BJ (cell line): Measurements from ENCODE around the gene MAGI1. TPM values are rescaled to one million over a fixed set of nuclear protein-coding genes. Genes with fewer than 3 reads are reported as not detected.

Experiments used
- CTCF ChIA-PET: fragments of 350-600 bp; formaldehyde crosslinking; extraction: SDS; loops from one replicate; lab custom pipeline; 2021; ENCODE audit warnings: antibody characterized with exemption, inconsistent platforms; lab: Yijun Ruan, JAX
- POLR2A ChIA-PET: fragments of 300-600 bp; sonication (Branson Sonifier 250); formaldehyde crosslinking; extraction: SDS; loops from one replicate; lab custom pipeline; 2021; ENCODE audit warnings: antibody characterized with exemption; lab: Charles Lee
- DNase-seq: peaks from one replicate; pipeline ENCODE4 v3.0.0-alpha.2; 2011; ENCODE audit warnings: low read depth
- H3K27me3 ChIP-seq: 2 replicates; pipeline ENCODE4 v1.6.0; 2011; ENCODE audit warnings: low read length; ENCODE audit not compliant: control insufficient read depth, insufficient read depth
- H3K36me3 ChIP-seq: 2 replicates; pipeline ENCODE4 v1.5.1; 2011; ENCODE audit warnings: low read length; ENCODE audit not compliant: control insufficient read depth, insufficient read depth
- H3K4me3 ChIP-seq: 2 replicates; pipeline ENCODE4 v1.5.1; 2011; ENCODE audit warnings: low read depth, mild to moderate bottlenecking, control low read depth, low read length
- polyA plus RNA-seq: library from polyadenylated mRNA; depleted of rRNA; stranded (reverse); fragments of >200 nt; gene quantifications from 2 replicates; pipeline ENCODE4 v1.2.3, GENCODE V29; 2011
- TF ChIP-seq, protein P1 (sequence below): IDR thresholded peaks from 2 replicates; pipeline ENCODE4 v1.5.1; 2011; ENCODE audit warnings: low read depth, mild to moderate bottlenecking, control low read depth, inconsistent platforms, low read length, moderate library complexity; ENCODE audit not compliant: insufficient read depth

Gene MAGI1
- polyA plus RNA-seq, 1 experiment = 14.4 TPM

- H3K27me3 ChIP-seq = no peaks in the 10 kb centered on the region
- POLR2A ChIA-PET = interaction anchor here (0.6 kb wide), 1 partner anchor 208 kb away, joined by 19 read pairs; no protein-coding TSS in a partner anchor
- TF ChIP-seq, protein P1, sequence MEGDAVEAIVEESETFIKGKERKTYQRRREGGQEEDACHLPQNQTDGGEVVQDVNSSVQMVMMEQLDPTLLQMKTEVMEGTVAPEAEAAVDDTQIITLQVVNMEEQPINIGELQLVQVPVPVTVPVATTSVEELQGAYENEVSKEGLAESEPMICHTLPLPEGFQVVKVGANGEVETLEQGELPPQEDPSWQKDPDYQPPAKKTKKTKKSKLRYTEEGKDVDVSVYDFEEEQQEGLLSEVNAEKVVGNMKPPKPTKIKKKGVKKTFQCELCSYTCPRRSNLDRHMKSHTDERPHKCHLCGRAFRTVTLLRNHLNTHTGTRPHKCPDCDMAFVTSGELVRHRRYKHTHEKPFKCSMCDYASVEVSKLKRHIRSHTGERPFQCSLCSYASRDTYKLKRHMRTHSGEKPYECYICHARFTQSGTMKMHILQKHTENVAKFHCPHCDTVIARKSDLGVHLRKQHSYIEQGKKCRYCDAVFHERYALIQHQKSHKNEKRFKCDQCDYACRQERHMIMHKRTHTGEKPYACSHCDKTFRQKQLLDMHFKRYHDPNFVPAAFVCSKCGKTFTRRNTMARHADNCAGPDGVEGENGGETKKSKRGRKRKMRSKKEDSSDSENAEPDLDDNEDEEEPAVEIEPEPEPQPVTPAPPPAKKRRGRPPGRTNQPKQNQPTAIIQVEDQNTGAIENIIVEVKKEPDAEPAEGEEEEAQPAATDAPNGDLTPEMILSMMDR = no peak
- DNase-seq = no peak
- no peaks in the 10 kb centered on the region for H3K36me3 ChIP-seq
- H3K4me3 ChIP-seq = no peak overlapping the region
- CTCF ChIA-PET = no interaction called here
Observed at GRCh38 chr3:65946438-65946837, 92.3 kb downstream of the MAGI1 start.

GRCh38 chr3:65945953-65946352 is 92.8 kb downstream of the MAGI1 start:
- no peaks in the 10 kb centered on the region for H3K36me3 ChIP-seq
- ChIA-PET POLR2A (no interaction called here), CTCF (no interaction called here)
- no peak overlapping the region for H3K4me3 ChIP-seq
- DNase-seq = no peak
- TF ChIP-seq, protein P1 = no peak
- H3K27me3 ChIP-seq = no peaks in the 10 kb centered on the region

DNA sequence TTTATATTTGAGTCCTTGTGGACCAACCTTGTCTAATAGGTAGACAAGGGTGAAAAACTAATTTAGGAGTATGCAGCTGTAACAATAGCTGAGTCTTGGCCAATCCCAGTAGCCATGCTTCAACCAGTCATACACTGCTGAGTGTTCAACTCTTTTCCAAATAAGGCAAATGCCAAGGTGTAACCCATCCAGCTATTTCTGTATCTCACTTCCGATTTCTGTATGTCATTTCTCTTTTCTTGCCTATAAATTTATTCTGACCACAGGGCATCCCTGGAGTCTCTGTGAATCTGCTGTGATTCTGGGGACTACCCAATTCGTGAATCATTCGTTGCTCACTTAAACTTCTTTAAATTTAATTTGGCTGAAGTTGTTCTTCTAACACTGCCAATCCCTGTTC is 93.2 kb downstream of the MAGI1 start:
- no peak overlapping the region for H3K4me3 ChIP-seq
- no peak for DNase-seq
- POLR2A ChIA-PET = no interaction called here
- TF ChIP-seq, protein P1 = no peak
- CTCF ChIA-PET = no interaction called here
- H3K36me3 ChIP-seq = no peaks in the 10 kb centered on the region
- no peaks in the 10 kb centered on the region for H3K27me3 ChIP-seq

DNA sequence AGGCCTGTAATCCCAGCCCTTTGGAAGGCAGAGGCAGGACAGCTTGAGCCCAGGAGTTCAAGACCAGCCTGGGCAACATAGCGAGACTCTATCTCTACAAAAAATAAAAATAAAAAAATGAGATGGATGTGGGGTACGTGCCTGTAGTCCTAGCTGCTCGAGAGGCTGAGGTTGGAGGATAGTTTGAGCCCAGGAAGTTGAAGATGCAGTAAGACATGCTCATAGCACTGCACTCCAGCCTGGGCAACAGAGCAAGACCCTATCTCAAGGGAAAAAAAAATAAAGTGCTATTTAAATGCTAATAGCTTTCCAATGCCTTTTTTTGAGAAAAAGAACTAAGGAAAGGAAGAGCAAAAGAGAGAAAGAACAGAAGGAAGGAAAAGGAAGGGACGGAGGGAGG is 94.5 kb downstream of the MAGI1 start:
- DNase-seq = no peak
- POLR2A ChIA-PET = no interaction called here
- CTCF ChIA-PET = interaction anchor here (1.3 to 1.4 kb wide), 2 partner anchors 9 to 20 kb away, joined by 3 read pairs; no protein-coding TSS in a partner anchor
- Histone ChIP-seq H3K27me3 (no peaks in the 10 kb centered on the region), H3K36me3 (no peaks in the 10 kb centered on the region), H3K4me3 (no peak overlapping the region)
- TF ChIP-seq, protein P1 = no peak

GRCh38 chr3:65939801-65940246 is 98.9 kb downstream of the MAGI1 start:
- ChIA-PET POLR2A (no interaction called here), CTCF (interaction anchor here (1.4 kb wide), 1 partner anchor 75 kb away, joined by 3 read pairs; no protein-coding TSS in a partner anchor)
- Histone ChIP-seq H3K36me3 (no peaks in the 10 kb centered on the region), H3K27me3 (no peaks in the 10 kb centered on the region), H3K4me3 (no peak overlapping the region)
- TF ChIP-seq, protein P1 = no peak
- DNase-seq = no peak
